GM18907 (cell line): ENCODE results near the gene PDE4D.

Source experiments
- ATAC-seq: cut with Tn5 transposase; IDR thresholded peaks from one replicate; pipeline ENCODE4 v1.9.1; 2021; ENCODE audit warnings: mild to moderate bottlenecking, moderate library complexity; ENCODE audit not compliant: unreplicated experiment

PDE4D gene

GRCh38 chr5:59193616-59194319 is 699.8 kb downstream of the PDE4D start:
- no peak for ATAC-seq

- ATAC-seq, result peak; percentile 56
Measured at GRCh38 chr5:59190746-59191145, 702.8 kb downstream of the PDE4D start.

DNA sequence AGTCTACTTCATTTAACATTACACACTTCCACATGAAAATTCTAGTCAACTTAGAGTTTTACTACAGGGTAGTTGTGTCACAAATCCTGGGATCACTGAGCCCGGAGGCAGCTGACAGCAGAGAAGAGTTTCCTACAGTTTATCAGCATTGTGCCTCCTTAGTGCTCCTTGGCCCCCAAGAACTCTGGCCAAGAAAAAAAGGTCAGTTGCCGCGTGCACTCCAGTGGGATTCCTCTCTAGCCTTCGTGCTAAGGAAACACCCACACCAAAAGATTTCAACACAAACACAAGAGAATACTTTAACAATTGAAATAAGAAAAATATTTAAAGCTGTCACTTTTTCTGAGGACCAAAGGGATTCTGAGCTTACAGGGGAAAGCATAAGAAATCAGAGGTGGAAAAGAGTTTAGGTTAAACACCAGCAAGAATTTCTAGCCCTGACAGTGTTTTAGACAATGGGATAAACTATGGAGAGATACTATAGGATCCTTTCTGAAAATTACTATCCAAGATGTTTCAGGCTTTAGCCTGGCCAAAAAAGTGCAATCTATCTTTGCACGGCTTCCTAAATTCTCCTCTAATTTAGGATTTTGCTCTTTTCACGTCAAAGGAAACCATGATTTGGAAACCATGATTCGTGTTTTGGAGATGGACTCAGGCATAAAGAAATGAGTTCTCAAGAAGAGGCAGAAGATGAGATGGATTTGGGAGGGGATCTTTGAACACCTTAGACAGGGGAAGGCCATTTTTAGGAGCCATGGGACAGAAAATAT is 703.9 kb downstream of the PDE4D start:
- ATAC-seq, result no peak

- ATAC-seq, result peak; percentile 77
Measured at GRCh38 chr5:59188419-59189225, 704.9 kb downstream of the PDE4D start.

GRCh38 chr5:59187857-59188256 is 705.7 kb downstream of the PDE4D start:
- ATAC-seq, result no peak

DNA sequence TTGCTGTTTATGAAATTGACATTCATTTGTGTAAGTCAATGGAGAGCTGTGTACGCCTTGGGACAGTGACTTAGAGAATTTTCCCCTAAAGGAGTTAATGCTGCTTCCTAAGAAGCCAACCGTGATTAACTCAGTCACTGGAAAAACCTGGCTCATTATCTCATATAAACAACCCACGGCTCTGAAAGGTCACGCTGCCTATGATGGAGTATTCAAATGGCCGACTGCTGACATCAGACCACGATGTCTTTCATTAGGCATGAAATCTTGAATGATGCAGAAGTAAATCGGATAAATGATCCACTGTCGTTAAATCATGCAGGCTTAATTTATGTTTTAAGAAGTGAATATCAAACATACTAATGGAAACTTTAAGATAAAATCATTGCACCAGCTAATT is 706.9 kb downstream of the PDE4D start:
- ATAC-seq, result no peak

DNA sequence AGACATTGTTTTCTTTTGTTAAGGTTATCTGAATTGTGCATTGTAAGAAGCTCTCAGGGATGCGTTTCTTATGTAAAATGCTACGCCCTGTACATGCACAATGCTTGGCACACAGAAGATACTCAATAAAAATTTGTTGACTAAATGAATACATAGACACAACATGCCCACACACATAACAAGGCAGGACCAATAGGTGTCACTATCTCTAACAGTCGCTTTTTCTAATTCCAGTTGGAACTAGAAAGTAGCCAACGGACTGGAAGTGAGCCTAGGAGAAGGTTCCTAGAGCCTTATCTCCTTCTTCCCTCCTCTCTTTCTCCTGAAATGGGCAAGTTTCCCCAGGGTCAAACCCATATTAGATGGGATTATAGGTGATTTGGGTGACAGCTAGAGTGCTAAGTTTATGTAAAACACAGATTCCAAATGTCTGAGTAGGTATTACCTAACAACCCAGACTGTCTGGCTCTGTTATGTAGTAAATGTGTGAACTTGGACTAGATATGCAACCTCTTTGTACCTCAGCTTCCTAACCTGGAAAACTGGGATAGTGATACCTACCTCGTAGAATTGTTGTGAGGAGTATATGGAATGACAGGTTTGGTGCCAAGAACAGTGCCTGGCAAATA is 707.7 kb downstream of the PDE4D start:
- no peak for ATAC-seq

DNA sequence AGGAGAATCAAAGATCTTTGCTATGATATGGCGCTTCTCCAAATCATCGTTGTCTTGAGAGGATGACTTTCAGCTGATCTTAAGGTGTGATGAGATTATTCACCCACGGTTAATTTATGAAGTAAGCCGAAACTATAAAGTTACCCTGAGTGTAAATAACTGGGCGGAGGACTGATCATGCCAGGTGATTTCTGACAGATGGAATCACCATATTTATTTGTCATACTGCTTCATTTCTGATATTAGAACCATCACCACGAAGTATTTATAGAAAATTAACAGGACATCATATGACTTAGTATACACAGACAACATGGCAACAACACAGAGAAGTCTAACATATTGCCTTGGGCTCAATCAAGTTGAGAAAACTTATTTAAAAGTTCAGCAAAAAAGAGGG is 708.8 kb downstream of the PDE4D start:
- ATAC-seq, result no peak

GRCh38 chr5:59182760-59183159 is 710.8 kb downstream of the PDE4D start:
- no peak for ATAC-seq

- ATAC-seq, result peak; percentile 84
Measured at GRCh38 chr5:59180515-59180914, 713.0 kb downstream of the PDE4D start.

DNA sequence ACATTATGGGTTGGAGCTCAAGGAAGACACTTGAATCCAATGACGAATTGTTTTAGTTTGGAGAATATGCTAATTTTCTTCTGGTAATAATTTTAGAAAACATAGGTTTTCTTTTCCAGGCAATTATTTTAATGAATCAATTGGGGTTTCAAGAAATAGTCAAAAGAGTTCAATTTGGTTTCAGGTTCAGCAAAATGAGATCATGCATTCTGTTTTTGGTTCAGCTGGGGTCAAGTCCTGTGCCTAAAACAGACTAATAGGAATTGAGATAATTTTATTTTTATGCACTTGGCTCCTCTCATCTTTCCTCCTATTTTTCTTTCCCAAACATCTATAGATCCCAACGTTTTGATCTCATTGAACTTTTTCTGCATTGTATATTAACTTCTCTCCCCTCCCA is 713.8 kb downstream of the PDE4D start:
- ATAC-seq, result no peak

GRCh38 chr5:59178482-59178881 is 715.0 kb downstream of the PDE4D start:
- peak; percentile 20 for ATAC-seq

GRCh38 chr5:59178071-59178470 is 715.5 kb downstream of the PDE4D start:
- ATAC-seq, result peak; percentile 49

- ATAC-seq, result no peak
Measured at GRCh38 chr5:59177644-59178043, 715.9 kb downstream of the PDE4D start.

- peak; percentile 41 for ATAC-seq
Measured at GRCh38 chr5:59174248-59174844, 719.2 kb downstream of the PDE4D start.

- no peak for ATAC-seq
Measured at GRCh38 chr5:59173578-59173977, 719.9 kb downstream of the PDE4D start.

GRCh38 chr5:59171131-59171530 is 722.4 kb downstream of the PDE4D start:
- ATAC-seq, result no peak

- ATAC-seq, result no peak
Measured at GRCh38 chr5:59169768-59170150, 723.8 kb downstream of the PDE4D start.

GRCh38 chr5:59169081-59169767 is 724.3 kb downstream of the PDE4D start:
- ATAC-seq, result no peak

DNA sequence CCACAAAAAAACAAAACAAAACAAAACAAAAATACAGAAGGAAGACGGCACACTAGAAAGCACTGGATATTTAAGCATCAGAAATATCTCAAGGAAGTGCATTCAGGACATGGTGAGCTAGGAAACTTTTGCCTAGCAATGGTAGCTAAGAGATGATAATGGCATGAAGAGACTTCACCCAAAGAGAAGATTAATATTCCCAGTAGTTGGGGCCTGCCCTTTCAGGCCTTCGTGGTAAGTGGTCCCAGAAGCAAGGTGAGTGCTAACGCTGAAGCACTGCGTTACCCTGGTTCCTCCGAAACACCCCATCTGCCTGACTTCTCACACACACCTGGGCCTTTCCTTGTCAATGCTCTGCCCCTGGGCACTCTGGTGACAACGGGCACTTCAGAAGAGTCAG is 725.5 kb downstream of the PDE4D start:
- ATAC-seq, result no peak
